Uterus (tissue), 4 donors: ENCODE results near the gene TBX21. TPM values are rescaled to one million over a fixed set of nuclear protein-coding genes. Genes with fewer than 3 reads are reported as not detected.
A peak's percentile ranks its signal among the peaks of the same experiment; 100 is the strongest.
"Not testable (repeated sequence)": the region's sequence is repeated elsewhere in the genome, so short reads cannot be mapped to it uniquely, and the experiment has no call there.

Source experiments
- DNase-seq, 2 donors: peaks; one replicate each; pipeline ENCODE4 v3.0.0-alpha.2; 2019 to 2020
- H3K27ac ChIP-seq, 2 donors: fragments of 200-600 bp; sonication (generic); 1 replicate in 1 of 2; 2 replicates in 1 of 2; pipeline ENCODE4 v1.5.1; 2016 to 2018
- H3K27me3 ChIP-seq, 2 donors: fragments of 200-600 bp; sonication (generic); one replicate each; pipeline ENCODE4 v1.5.1; 2018 to 2019; ENCODE audit warnings: control low read depth in 1 of 2
- H3K36me3 ChIP-seq, 2 donors: fragments of 200-600 bp; sonication (generic); one replicate each; pipeline ENCODE4 v1.5.1; 2019; ENCODE audit warnings: control low read depth in 1 of 2
- H3K4me1 ChIP-seq, 2 donors: fragments of 200-600 bp; sonication (generic); one replicate each; pipeline ENCODE4 v1.5.1; 2018 to 2019; ENCODE audit warnings: control low read depth in 1 of 2
- H3K4me3 ChIP-seq, 2 donors: fragments of 200-600 bp; sonication (generic); 1 replicate in 1 of 2; 2 replicates in 1 of 2; pipeline ENCODE4 v1.5.1; 2018 to 2019; ENCODE audit warnings: mild to moderate bottlenecking in 1 of 2
- H3K9me3 ChIP-seq, 2 donors: fragments of 200-600 bp; sonication (generic); one replicate each; pipeline ENCODE4 v1.5.1; 2019; ENCODE audit warnings: control low read depth in 1 of 2
- POLR2A ChIP-seq, 2 donors: fragments of 450-650 bp; IDR thresholded peaks; one replicate each; pipeline ENCODE4 v1.6.1; 2016; ENCODE audit warnings: antibody characterized with exemption in 2 of 2, mild to moderate bottlenecking in 1 of 2, moderate library complexity in 1 of 2
- intact Hi-C: fragments of 100-400 bp; cut with DNase I; formaldehyde crosslinking; loops from one replicate; pipeline ENCODE4 v1.15.1; 2023; ENCODE audit warnings: low total_unique reads
- total RNA-seq, 4 donors: library from RNA; depleted of rRNA in 3 of 4; stranded (reverse); fragments of >200 nt in 3 of 4; gene quantifications; one replicate each; pipeline versions ENCODE4 v1.1.0 to v1.2.4, GENCODE V29; 2014 to 2023
- TF ChIP-seq, protein P1 (sequence below), 4 experiments: fragments of 200-600 bp in 2 of 4; fragments of 450-650 bp in 2 of 4; sonication (generic) in 2 of 4; IDR thresholded peaks; one replicate each; pipeline ENCODE4 v1.5.1; 2016 to 2019; ENCODE audit warnings: antibody characterized with exemption in 4 of 4, mild to moderate bottlenecking in 2 of 4, moderate library complexity in 1 of 4
- donor health status: DM: yes; HTN: yes; CAD: no.

The TBX21 gene
- total RNA-seq, 4 donors from 2014 or later, result 0.49 to 0.51 TPM; not detected in 2

DNA sequence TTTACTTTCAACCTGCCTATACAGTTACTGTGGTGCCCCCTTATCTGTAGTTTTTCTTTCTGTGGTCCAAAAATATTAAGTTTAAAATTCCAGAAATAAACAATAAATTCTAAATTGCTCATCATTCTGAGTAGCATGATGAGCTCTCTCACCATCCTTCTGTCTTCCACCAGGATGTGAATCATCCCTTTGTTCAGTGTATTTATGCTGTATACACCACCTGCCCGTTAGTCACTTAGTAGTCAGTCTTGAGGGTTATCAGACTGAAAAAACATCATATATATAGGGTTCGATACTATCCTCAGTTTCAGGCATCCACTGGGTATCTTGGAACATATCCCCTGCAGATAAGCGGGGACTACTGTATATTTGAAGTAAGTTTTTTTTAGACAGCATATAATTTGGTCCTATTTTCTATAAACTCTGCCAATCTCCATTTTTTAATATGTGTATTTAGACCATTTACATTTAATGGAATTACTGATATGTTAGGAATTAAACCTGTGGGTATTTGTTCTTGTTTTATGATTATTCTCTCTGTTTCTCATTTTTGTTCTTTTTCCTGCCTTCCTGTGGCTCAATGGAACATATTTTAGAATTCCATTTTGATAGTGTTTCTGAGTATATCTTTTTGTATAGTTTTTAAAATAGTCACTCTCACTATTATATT, 31.0 kb downstream of the TBX21 start:
- no peak for DNase-seq
- no peaks in the 10 kb centered on the region for H3K4me1 ChIP-seq
- H3K4me3 ChIP-seq, result no peak overlapping the region
- H3K27me3 ChIP-seq, result no peaks in the 10 kb centered on the region
- no peak for TF ChIP-seq POLR2A (IDR thresholded peaks at IDR 0.05)
- TF ChIP-seq, protein P1, sequence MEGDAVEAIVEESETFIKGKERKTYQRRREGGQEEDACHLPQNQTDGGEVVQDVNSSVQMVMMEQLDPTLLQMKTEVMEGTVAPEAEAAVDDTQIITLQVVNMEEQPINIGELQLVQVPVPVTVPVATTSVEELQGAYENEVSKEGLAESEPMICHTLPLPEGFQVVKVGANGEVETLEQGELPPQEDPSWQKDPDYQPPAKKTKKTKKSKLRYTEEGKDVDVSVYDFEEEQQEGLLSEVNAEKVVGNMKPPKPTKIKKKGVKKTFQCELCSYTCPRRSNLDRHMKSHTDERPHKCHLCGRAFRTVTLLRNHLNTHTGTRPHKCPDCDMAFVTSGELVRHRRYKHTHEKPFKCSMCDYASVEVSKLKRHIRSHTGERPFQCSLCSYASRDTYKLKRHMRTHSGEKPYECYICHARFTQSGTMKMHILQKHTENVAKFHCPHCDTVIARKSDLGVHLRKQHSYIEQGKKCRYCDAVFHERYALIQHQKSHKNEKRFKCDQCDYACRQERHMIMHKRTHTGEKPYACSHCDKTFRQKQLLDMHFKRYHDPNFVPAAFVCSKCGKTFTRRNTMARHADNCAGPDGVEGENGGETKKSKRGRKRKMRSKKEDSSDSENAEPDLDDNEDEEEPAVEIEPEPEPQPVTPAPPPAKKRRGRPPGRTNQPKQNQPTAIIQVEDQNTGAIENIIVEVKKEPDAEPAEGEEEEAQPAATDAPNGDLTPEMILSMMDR (IDR thresholded peaks at IDR 0.05), result no peak
- intact Hi-C loops, result no loop called here
- H3K36me3 ChIP-seq, result no peaks in the 10 kb centered on the region
- no peaks in the 10 kb centered on the region for H3K9me3 ChIP-seq
- H3K27ac ChIP-seq, result no peak overlapping the region

DNA sequence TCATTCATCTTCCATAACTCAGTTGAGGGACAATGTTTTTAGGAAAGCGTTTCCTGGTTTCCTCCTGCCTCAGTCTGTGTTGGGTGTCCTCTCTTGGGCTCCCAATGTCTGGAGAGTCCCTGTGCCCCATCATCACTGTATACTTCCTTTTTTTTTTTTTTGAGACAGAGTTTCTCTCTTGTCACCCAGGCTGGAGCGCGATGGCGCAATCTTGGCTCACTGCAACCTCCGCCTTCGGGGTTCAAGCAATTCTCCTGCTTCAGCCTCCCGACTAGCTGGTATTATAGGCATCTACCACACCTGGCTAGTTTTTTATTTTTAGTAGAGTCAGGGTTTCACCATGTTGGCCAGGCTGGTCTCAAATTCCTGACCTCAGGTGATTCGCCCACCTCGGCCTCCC, 40.6 kb downstream of the TBX21 start:
- intact Hi-C loops, H3K9me3 ChIP-seq, H3K36me3 ChIP-seq, H3K27ac ChIP-seq, H3K4me3 ChIP-seq, H3K4me1 ChIP-seq, H3K27me3 ChIP-seq, DNase-seq: not testable (repeated sequence)

DNA sequence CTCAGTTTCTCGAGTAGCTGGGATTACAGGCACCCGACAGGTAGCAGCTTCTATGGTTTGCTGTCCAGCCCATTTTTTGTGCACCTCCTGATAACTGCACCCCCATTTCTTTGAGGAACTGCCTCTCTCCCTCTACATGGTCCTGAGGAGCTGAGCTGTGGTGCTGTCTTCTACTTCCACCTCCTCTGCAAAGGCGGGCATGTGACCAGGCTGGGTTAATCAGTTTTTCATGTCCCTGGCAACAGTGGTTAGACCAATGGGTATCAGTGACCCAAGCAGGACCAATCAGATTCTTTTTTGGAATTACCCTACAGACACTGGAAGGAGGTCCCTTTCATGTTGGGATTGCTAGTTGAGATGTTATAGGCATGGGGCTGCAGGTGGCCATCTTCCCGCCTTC, 41.3 kb downstream of the TBX21 start:
- DNase-seq, result no peak
- no peaks in the 10 kb centered on the region for H3K9me3 ChIP-seq
- no peaks in the 10 kb centered on the region for H3K36me3 ChIP-seq
- intact Hi-C loops, result no loop called here
- TF ChIP-seq, protein P1 (IDR thresholded peaks at IDR 0.05), result no peak
- no peak for TF ChIP-seq POLR2A (IDR thresholded peaks at IDR 0.05)
- no peak overlapping the region for H3K27ac ChIP-seq
- no peak overlapping the region for H3K4me3 ChIP-seq
- no peaks in the 10 kb centered on the region for H3K27me3 ChIP-seq
- H3K4me1 ChIP-seq, result no peaks in the 10 kb centered on the region

DNA sequence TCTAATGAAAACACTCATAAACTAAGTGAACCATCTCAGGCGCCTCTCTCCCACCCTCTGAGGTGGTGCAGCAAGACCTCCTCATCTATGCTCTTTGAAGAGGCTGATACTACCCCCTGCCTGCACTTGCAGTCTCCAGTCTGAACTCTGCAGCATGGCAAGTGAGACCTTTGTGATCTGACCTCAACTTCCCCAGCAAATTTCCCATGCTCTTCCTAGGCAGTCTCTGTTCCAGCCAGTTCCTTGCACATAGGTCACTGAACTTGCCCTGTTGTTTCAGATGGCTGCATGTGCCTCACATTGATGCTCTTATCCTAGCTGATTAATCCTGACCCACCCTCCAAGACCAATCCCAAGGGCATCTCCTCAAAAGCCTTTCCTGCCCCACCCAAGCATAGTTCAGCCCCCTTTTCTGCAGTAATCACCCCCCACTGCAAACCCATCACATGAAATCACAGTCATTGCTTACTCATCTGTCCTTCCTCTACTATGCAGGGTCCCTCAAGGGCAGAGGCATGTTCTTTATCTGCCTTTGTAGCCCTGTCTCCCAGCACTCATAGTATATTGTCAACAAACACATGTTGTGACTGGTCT, 42.0 kb downstream of the TBX21 start:
- H3K27me3 ChIP-seq, result no peaks in the 10 kb centered on the region
- DNase-seq, result no peak
- TF ChIP-seq POLR2A (IDR thresholded peaks at IDR 0.05), result no peak
- TF ChIP-seq, protein P1 (IDR thresholded peaks at IDR 0.05), result no peak
- no peak overlapping the region for H3K4me3 ChIP-seq
- H3K27ac ChIP-seq, result no peak overlapping the region
- no peaks in the 10 kb centered on the region for H3K9me3 ChIP-seq
- no peaks in the 10 kb centered on the region for H3K36me3 ChIP-seq
- intact Hi-C loops, result no loop called here
- H3K4me1 ChIP-seq, result no peaks in the 10 kb centered on the region

DNA sequence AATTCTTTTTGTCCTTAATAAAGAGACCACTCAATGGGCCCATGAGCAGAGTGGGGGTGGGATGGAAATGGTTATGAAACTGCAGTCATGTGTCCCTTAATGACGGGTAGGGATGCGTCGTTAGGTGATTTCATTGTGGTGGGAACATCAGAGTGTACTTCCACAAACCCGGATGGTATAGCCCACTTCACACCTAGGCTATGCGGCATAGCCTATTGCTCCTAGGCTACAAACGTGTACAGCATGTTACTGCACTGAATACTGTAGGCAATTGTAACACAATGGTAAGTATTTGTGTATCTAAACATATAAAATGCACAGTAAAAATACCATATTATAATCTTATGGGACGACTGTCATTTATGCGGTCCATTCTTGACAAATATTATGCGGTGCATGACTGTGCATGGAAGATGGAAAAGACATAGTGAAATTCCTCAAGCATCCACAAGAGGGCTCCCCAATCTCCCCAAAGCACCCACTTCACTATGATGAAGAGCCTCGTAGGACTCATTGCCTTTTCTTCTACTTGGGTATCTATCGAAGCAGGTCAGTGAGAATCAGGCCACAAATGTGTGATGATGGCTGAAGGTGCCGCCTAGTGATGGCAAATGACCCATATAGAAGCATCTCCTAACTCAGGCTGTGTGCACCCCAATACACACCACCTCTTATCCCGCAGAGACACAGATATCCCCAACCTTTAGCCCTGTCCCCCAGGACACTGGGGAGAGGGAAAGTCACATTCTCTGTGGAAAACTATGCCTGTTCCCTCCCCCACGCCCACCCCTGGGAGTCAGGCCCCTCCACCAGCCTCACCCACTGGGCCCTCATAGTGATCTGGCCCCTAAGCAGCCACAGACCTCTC, 43.5 kb downstream of the TBX21 start:
- Histone ChIP-seq H3K9me3 (no peaks in the 10 kb centered on the region), H3K36me3 (no peaks in the 10 kb centered on the region), H3K27ac (no peak overlapping the region), H3K4me1 (no peaks in the 10 kb centered on the region), H3K4me3 (no peak overlapping the region), H3K27me3 (no peaks in the 10 kb centered on the region)
- no peak for DNase-seq
- intact Hi-C loops, result no loop called here
- TF ChIP-seq, protein P1 (IDR thresholded peaks at IDR 0.05), result peak; percentile 21 to 54 (median 43)
- no peak for TF ChIP-seq POLR2A (IDR thresholded peaks at IDR 0.05)
